Common myeloid progenitor, CD34-positive (primary cell): ENCODE measurements around the gene SLC25A39.

Source experiments
- CTCF ChIA-PET: fragments of 350-600 bp; sonication (Branson Sonifier 250); formaldehyde crosslinking; loops from one replicate; lab custom pipeline; 2021; ENCODE audit warnings: antibody characterized with exemption; lab: Charles Lee
- POLR2A ChIA-PET: fragments of 350-600 bp; sonication (Branson Sonifier 250); formaldehyde crosslinking; loops from one replicate; lab custom pipeline; 2021; ENCODE audit warnings: antibody characterized with exemption; lab: Charles Lee
- DNase-seq, 3 donors: peaks; one replicate each; pipeline versions ENCODE4 v3.0.0 to v3.0.0-alpha.2; 2013
- H3K27ac ChIP-seq, 2 experiments: 1 replicate in 1 of 2; 2 replicates in 1 of 2; pipeline ENCODE4 v1.7.0; 2013; ENCODE audit warnings: inconsistent platforms in 2 of 2, low read length in 2 of 2, mild to moderate bottlenecking in 2 of 2, low read depth in 1 of 2, moderate library complexity in 1 of 2; ENCODE audit not compliant: severe bottlenecking in 2 of 2, insufficient read depth in 1 of 2, poor library complexity in 1 of 2
- H3K27me3 ChIP-seq, 5 experiments: replicated peaks in 2 of 5; 1 replicate in 3 of 5; 2 replicates in 2 of 5; pipeline versions ENCODE4 v1.6.1 to v1.7.0; 2013; ENCODE audit warnings: low read length in 4 of 5, mild to moderate bottlenecking in 2 of 5, moderate library complexity in 2 of 5, inconsistent platforms in 1 of 5; ENCODE audit not compliant: insufficient read depth in 5 of 5, control insufficient read depth in 4 of 5
- H3K36me3 ChIP-seq, 4 experiments: 1 replicate in 2 of 4; 2 replicates in 2 of 4; pipeline versions ENCODE4 v1.6.1 to v1.7.0; 2013; ENCODE audit warnings: low read length in 3 of 4, control low read depth in 1 of 4, mild to moderate bottlenecking in 1 of 4; ENCODE audit not compliant: control insufficient read depth in 4 of 4, insufficient read depth in 4 of 4
- H3K4me1 ChIP-seq, 4 experiments: 1 replicate in 3 of 4; 2 replicates in 1 of 4; pipeline versions ENCODE4 v1.6.1 to v1.7.1; 2013; ENCODE audit warnings: low read length in 3 of 4, mild to moderate bottlenecking in 3 of 4, control low read depth in 1 of 4, inconsistent platforms in 1 of 4, moderate library complexity in 1 of 4; ENCODE audit not compliant: control insufficient read depth in 4 of 4, insufficient read depth in 4 of 4; ENCODE audit errors: control extremely low read depth in 1 of 4
- H3K4me3 ChIP-seq, 7 experiments: 1 replicate in 4 of 7; 2 replicates in 3 of 7; pipeline versions ENCODE4 v1.5.1 to v1.7.0; 2013; ENCODE audit warnings: mild to moderate bottlenecking in 7 of 7, low read length in 6 of 7, moderate library complexity in 6 of 7, inconsistent platforms in 2 of 7, low read depth in 2 of 7, control low read depth in 1 of 7; ENCODE audit not compliant: insufficient read depth in 4 of 7, control insufficient read depth in 1 of 7; ENCODE audit errors: extremely low read depth in 1 of 7
- H3K9me3 ChIP-seq, 5 experiments: 1 replicate in 4 of 5; 2 replicates in 1 of 5; pipeline versions ENCODE4 v1.6.1 to v1.7.1; 2013; ENCODE audit warnings: low read length in 4 of 5, mild to moderate bottlenecking in 2 of 5, inconsistent platforms in 1 of 5, low read depth in 1 of 5, moderate library complexity in 1 of 5; ENCODE audit not compliant: control insufficient read depth in 4 of 5, insufficient read depth in 2 of 5; ENCODE audit errors: control extremely low read depth in 1 of 5
- WGBS: methylation state at CpG from one replicate; pipeline ENCODE4 v1.1.5; 2013; ENCODE audit not compliant: insufficient coverage; 5-methylcytosine and 5-hydroxymethylcytosine counted together

SLC25A39 gene

DNA sequence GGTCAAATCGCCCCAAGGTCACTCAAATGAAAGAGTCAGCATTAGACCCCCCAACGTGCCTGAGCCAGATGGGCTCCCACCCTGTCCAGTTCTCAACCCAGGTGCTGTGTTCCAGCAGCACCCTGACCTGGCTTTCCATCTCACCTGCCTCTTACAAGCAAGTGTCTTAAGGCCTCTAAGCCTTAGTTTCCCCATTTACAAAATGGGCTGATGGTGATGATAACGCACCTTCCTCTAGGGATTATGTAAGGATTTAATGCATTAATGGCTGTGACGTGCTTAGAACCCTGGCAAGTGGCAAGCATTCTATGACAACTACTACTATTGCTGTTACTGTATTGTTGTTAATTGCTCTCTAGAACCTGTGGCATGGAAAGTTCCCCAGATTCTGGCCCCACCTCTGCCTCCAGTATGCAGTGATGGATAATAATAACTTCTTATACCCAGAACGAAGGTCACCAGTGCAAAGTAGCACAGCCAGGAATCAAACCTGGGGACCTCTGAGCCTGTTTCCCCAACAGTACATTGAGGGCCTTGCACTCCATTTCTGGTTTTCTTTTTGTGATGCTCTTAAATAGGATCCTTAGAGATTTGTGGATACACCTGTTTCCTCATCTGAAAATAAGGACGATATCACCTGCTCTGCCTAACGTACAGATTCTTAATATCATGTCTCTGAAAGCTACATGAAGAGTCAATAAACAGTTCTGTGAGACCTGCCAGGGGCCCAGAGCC lies 3.3 kb upstream of the SLC25A39 start:
- CTCF ChIA-PET = interaction anchor here (1.0 to 2.2 kb wide), 6 partner anchors 14 to 118 kb away, joined by 3 to 10 read pairs (median 4); partner anchors contain the start of gene GRN
- H3K27ac ChIP-seq = no peak overlapping the region
- H3K4me1 ChIP-seq = peaks cover 4 to 32% (median 30%) of the 10 kb centered on the region in 4 experiments
- POLR2A ChIA-PET = no interaction called here
- no peaks in the 10 kb centered on the region for H3K9me3 ChIP-seq
- H3K4me3 ChIP-seq = no peak overlapping the region
- DNase-seq = no peak
- peaks cover 0 to 2% (median 0%) of the 10 kb centered on the region in 4 experiments for H3K36me3 ChIP-seq
- no peaks in the 10 kb centered on the region for H3K27me3 ChIP-seq
- 94% methylated on average over 7 of the region's 7 CpGs for WGBS

GRCh38 chr17:44326861-44327444 lies 2.3 kb upstream of the SLC25A39 start:
- no peak overlapping the region for H3K27ac ChIP-seq
- DNase-seq = peak; percentile 94 to 97 (median 96)
- H3K4me1 ChIP-seq = peaks cover 4 to 32% (median 30%) of the 10 kb centered on the region in 4 experiments
- WGBS = 31% methylated on average over 12 of the region's 31 CpGs
- CTCF ChIA-PET = interaction anchor here (0.6 to 1.0 kb wide), 5 partner anchors 9 to 185 kb away, joined by 3 to 5 read pairs (median 4); no protein-coding TSS in a partner anchor
- H3K4me3 ChIP-seq = peak overlapping the region in 4 of 7 experiments; percentile 3 to 77 (median 38)
- no peaks in the 10 kb centered on the region for H3K27me3 ChIP-seq
- no peaks in the 10 kb centered on the region for H3K9me3 ChIP-seq
- H3K36me3 ChIP-seq = peaks cover 0 to 9% (median 3%) of the 10 kb centered on the region in 4 experiments
- POLR2A ChIA-PET = no interaction called here

DNA sequence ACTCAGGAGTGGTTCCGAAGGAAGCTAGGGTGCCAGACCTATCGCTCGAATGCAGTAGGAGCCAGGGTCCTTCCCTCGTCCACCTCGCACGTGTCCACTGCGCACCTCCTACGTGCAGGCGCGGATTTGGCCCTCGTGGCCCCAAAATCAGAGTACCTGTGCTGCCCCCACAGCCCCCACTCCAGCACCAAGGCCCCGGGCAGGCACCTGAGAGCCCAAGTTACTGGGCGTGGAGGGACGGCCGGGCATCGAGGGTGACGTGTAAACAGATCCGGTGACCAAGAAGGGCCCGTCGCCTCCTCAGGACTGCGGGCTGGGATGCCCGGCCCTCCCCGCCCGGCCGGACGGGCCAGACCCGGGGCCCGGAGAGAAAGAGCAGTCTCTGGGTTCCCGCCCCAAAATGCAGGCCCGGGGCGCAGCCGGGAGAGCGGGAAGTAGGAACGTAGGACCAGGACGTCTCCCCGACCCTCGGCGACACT lies 492 bp downstream of the SLC25A39 start:
- Histone ChIP-seq H3K27ac (peak overlapping the region in 1 of 2 experiments; percentile 61), H3K9me3 (no peaks in the 10 kb centered on the region), H3K27me3 (no peaks in the 10 kb centered on the region), H3K4me1 (peaks cover 0 to 29% (median 25%) of the 10 kb centered on the region in 4 experiments), H3K36me3 (peaks cover 0 to 35% (median 25%) of the 10 kb centered on the region in 4 experiments), H3K4me3 (peak overlapping the region; percentile 51 to 87 (median 78))
- ChIA-PET CTCF (interaction anchor here (1.7 to 2.4 kb wide), 3 partner anchors 114 to 126 kb away, joined by 4 to 14 read pairs (median 5); no protein-coding TSS in a partner anchor), POLR2A (interaction anchor here (0.7 to 0.8 kb wide), 2 partner anchors 9 to 258 kb away, joined by 3 read pairs; partner anchors contain the start of gene LSM12)
- DNase-seq = no peak
- 4% methylated on average over 30 of the region's 38 CpGs for WGBS

- H3K4me3 ChIP-seq = peak overlapping the region in 6 of 7 experiments; percentile 51 to 87 (median 80)
- no peaks in the 10 kb centered on the region for H3K9me3 ChIP-seq
- CTCF ChIA-PET = interaction anchor here (1.7 to 2.4 kb wide), 3 partner anchors 113 to 125 kb away, joined by 4 to 14 read pairs (median 5); no protein-coding TSS in a partner anchor
- peaks cover 0 to 35% (median 25%) of the 10 kb centered on the region in 4 experiments for H3K36me3 ChIP-seq
- POLR2A ChIA-PET = interaction anchor here (0.7 kb wide), 1 partner anchor 9 kb away, joined by 3 read pairs; no protein-coding TSS in a partner anchor
- WGBS = 75% methylated on average over 18 of the region's 27 CpGs
- no peak for DNase-seq
- H3K4me1 ChIP-seq = peaks cover 0 to 29% (median 25%) of the 10 kb centered on the region in 4 experiments
- H3K27ac ChIP-seq = peak overlapping the region in 1 of 2 experiments; percentile 61
- peaks cover 0 to 1% (median 0%) of the 10 kb centered on the region in 5 experiments for H3K27me3 ChIP-seq
These were observed 1.1 kb downstream of the SLC25A39 start for GRCh38 chr17:44323359-44324091.

- peaks cover 0 to 35% (median 25%) of the 10 kb centered on the region in 4 experiments for H3K36me3 ChIP-seq
- no peak overlapping the region for H3K4me3 ChIP-seq
- peaks cover 0 to 29% (median 25%) of the 10 kb centered on the region in 4 experiments for H3K4me1 ChIP-seq
- ChIA-PET CTCF (interaction anchor here (0.9 to 1.7 kb wide), 2 partner anchors 13 to 104 kb away, joined by 3 to 4 read pairs; no protein-coding TSS in a partner anchor), POLR2A (no interaction called here)
- no peaks in the 10 kb centered on the region for H3K9me3 ChIP-seq
- DNase-seq = no peak
- WGBS = 98% methylated on average over 11 of the region's 11 CpGs
- H3K27ac ChIP-seq = no peak overlapping the region
- peaks cover 0 to 13% (median 6%) of the 10 kb centered on the region in 5 experiments for H3K27me3 ChIP-seq
These were observed 2.3 kb downstream of the SLC25A39 start for GRCh38 chr17:44322236-44322895.
